HepG2 (cell line): ENCODE data around the gene RTEL1. TPM values are rescaled to one million over a fixed set of nuclear protein-coding genes. Genes with fewer than 3 reads are reported as not detected.

Experiments used
- DNMT3B ChIP-seq: conservative IDR thresholded peaks from 2 replicates; pipeline ENCODE4 v1.6.1; 2016; ENCODE audit warnings: missing biosample characterization, control low read depth
- FOXP1 ChIP-seq, 2 experiments: fragments of 450-650 bp in 1 of 2; IDR thresholded peaks; 2 replicates each; pipeline ENCODE4 v1.6.1; 2017 to 2018; ENCODE audit warnings: antibody characterized with exemption in 1 of 2
- KDM5A ChIP-seq: fragments of 200-600 bp; sonication (generic); IDR thresholded peaks from 2 replicates; pipeline ENCODE4 v1.7.0; 2018; ENCODE audit warnings: antibody characterized with exemption, mild to moderate bottlenecking, low read length, borderline replicate concordance
- LBX2 ChIP-seq: sonication (generic); formaldehyde crosslinking; IDR thresholded peaks from 2 replicates; pipeline ENCODE4 v1.5.0; 2020; ENCODE audit warnings: missing genetic modification reagents, mild to moderate bottlenecking, borderline replicate concordance
- NR2F1 ChIP-seq, 2 experiments: fragments of 450-650 bp in 1 of 2; formaldehyde crosslinking in 1 of 2; IDR thresholded peaks; 2 replicates each; pipeline versions ENCODE4 v1.5.0 to v1.6.1; 2016 to 2020; ENCODE audit warnings: mild to moderate bottlenecking in 1 of 2, missing compliant biosample characterization in 1 of 2, missing genetic modification reagents in 1 of 2, moderate library complexity in 1 of 2
- PAX8 ChIP-seq: sonication (generic); formaldehyde crosslinking; IDR thresholded peaks from 2 replicates; pipeline ENCODE4 v1.8.0; 2022; ENCODE audit warnings: mild to moderate bottlenecking, missing genetic modification reagents, borderline replicate concordance
- PLSCR1 ChIP-seq: sonication (generic); formaldehyde crosslinking; IDR thresholded peaks from 2 replicates; pipeline ENCODE4 v1.5.0; 2020; ENCODE audit warnings: missing genetic modification reagents, mild to moderate bottlenecking, borderline replicate concordance
- RORA ChIP-seq: sonication (generic); formaldehyde crosslinking; IDR thresholded peaks from 2 replicates; pipeline ENCODE4 v1.5.0; 2020; ENCODE audit warnings: mild to moderate bottlenecking, missing genetic modification reagents, moderate library complexity
- SRSF4 ChIP-seq: fragments of 200-400 bp; formaldehyde crosslinking; IDR thresholded peaks from one replicate; pipeline ENCODE4 v1.6.1; 2018; ENCODE audit warnings: mild to moderate bottlenecking, low read depth, low read length, moderate library complexity; ENCODE audit not compliant: poor library complexity, severe bottlenecking
- TEF ChIP-seq: sonication (generic); formaldehyde crosslinking; IDR thresholded peaks from 2 replicates; pipeline ENCODE4 v1.5.0; 2020; ENCODE audit warnings: missing genetic modification reagents
- TOPORS ChIP-seq: sonication (generic); formaldehyde crosslinking; IDR thresholded peaks from 2 replicates; pipeline ENCODE4 v1.8.0; 2023; ENCODE audit warnings: mild to moderate bottlenecking, missing genetic modification reagents
- TRIM22 ChIP-seq: fragments of 450-650 bp; IDR thresholded peaks from 2 replicates; pipeline ENCODE4 v1.6.1; 2017
- ZNF235 ChIP-seq: sonication (generic); formaldehyde crosslinking; IDR thresholded peaks from 2 replicates; pipeline ENCODE4 v1.8.1; 2023; ENCODE audit warnings: mild to moderate bottlenecking, missing genetic modification reagents, borderline replicate concordance
- ZNF280B ChIP-seq: sonication (generic); formaldehyde crosslinking; IDR thresholded peaks from 2 replicates; pipeline ENCODE4 v1.5.0; 2020; ENCODE audit warnings: missing genetic modification reagents, mild to moderate bottlenecking, borderline replicate concordance
- ZNF503 ChIP-seq: sonication (generic); formaldehyde crosslinking; IDR thresholded peaks from 2 replicates; pipeline ENCODE4 v1.4.0; 2020; ENCODE audit warnings: missing genetic modification reagents
- ZNF576 ChIP-seq: sonication (generic); formaldehyde crosslinking; IDR thresholded peaks from 2 replicates; pipeline ENCODE4 v1.4.0; 2020; ENCODE audit warnings: mild to moderate bottlenecking, missing genetic modification reagents
- ZNF589 ChIP-seq: sonication (generic); formaldehyde crosslinking; conservative IDR thresholded peaks from 2 replicates; pipeline ENCODE4 v1.8.0; 2022; ENCODE audit warnings: mild to moderate bottlenecking, moderate library complexity, missing genetic modification reagents
- ZSCAN9 ChIP-seq: IDR thresholded peaks from 2 replicates; pipeline ENCODE4 v1.6.1; 2016; ENCODE audit warnings: borderline replicate concordance
- polyA plus RNA-seq, 8 experiments: library from polyadenylated mRNA; depleted of rRNA in 3 of 8; stranded (reverse) in 7 of 8; unstranded in 1 of 8; fragments of >200 nt; fragmentation: Illumina TruSeq in 4 of 8; extraction: Trizol in 4 of 8; gene quantifications; 2 replicates each; pipeline versions ENCODE4 v1.2.1 to v1.2.3, GENCODE V29; 2011 to 2016; ENCODE audit warnings: low read depth in 4 of 8, missing spikeins in 1 of 8, mixed read lengths in 1 of 8; ENCODE audit not compliant: insufficient read depth in 1 of 8
- total RNA-seq, 5 experiments: library from RNA; depleted of rRNA; stranded (reverse); fragments of >200 nt; fragmentation: Illumina TruSeq; extraction: Trizol; gene quantifications; 2 replicates each; pipeline ENCODE4 v1.2.3, GENCODE V29; 2016; ENCODE audit warnings: low read depth in 1 of 5

Gene RTEL1
- total and polyA plus RNA-seq, 2 of the 13 experiments (the other 11 are each of a cell fraction or from before 2014, with no cell fraction given) = 21.8 to 36.4 TPM

- TF ChIP-seq ZNF503 (CRISPR knock-in tag) (peak; percentile 98), LBX2 (CRISPR knock-in tag) (peak; percentile 63), SRSF4 (no peak), FOXP1 (IDR thresholded peaks at IDR 0.05) (no peak), FOXP1 (CRISPR knock-in tag; IDR thresholded peaks at IDR 0.05) (peak; percentile 69), ZNF280B (CRISPR knock-in tag) (no peak; the same call in 1 of the 2 replicates), ZNF576 (CRISPR knock-in tag) (peak; percentile 93; the same call in 1 of the 2 replicates), TOPORS (CRISPR knock-in tag) (no peak; the same call in none of the 2 replicates), RORA (CRISPR knock-in tag) (no peak), TEF (CRISPR knock-in tag) (peak; percentile 94), DNMT3B (CRISPR knock-in tag) (0 out of 2 replicates have a peak, but pooled peaks have one; percentile 34), PAX8 (CRISPR knock-in tag) (peak; percentile 67; the same call in 1 of the 2 replicates), ZNF589 (no peak), KDM5A (peak; percentile 35; the same call in 1 of the 2 replicates), ZSCAN9 (CRISPR knock-in tag) (peak; percentile 95; the same call in 1 of the 2 replicates), PLSCR1 (CRISPR knock-in tag) (no peak), ZNF235 (CRISPR knock-in tag) (peak; percentile 82), NR2F1 (CRISPR knock-in tag; IDR thresholded peaks at IDR 0.05) (0 out of 4 replicates have a peak, but pooled peaks of 1 of the 2 experiments have one; percentile 18), TRIM22 (no peak)
These were observed 82.7 kb downstream of the RTEL1 start (continued) for GRCh38 chr20:63740627-63741353.
